Stimulated activated CD8-positive, alpha-beta memory T cell treated with anti-CD3 and anti-CD28 coated beads, Interleukin-4, amount 100 ng/mL, for 48 hours (primary cell): ENCODE results near the gene KRTAP5-10.
"Not testable (repeated sequence)": the region's sequence is repeated elsewhere in the genome, so short reads cannot be mapped to it uniquely, and the experiment has no call there.

Experiments
- DNase-seq: peaks from one replicate; pipeline ENCODE4 v3.0.0-alpha.2; 2020

Gene KRTAP5-10

DNA sequence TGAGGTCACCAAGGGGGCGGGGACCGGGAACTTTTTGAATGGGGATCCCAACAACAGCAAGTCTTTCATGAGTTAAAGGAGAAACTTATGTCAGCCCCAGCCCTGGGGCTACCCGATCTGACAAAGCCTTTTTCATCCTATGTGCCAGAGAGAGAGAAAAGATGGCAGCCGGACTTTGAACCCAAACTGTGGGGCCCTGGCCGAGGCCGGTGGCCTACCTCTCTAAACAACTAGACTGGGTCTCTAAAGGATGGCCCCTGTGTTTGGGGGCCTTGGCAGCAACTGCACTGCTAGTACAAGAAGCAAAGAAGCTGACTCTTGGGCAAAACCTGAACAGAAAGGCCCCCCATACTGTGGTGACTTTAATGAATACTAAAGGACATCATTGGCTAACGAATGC lies 48.6 kb downstream of the KRTAP5-10 start:
- not testable (repeated sequence) for DNase-seq

DNA sequence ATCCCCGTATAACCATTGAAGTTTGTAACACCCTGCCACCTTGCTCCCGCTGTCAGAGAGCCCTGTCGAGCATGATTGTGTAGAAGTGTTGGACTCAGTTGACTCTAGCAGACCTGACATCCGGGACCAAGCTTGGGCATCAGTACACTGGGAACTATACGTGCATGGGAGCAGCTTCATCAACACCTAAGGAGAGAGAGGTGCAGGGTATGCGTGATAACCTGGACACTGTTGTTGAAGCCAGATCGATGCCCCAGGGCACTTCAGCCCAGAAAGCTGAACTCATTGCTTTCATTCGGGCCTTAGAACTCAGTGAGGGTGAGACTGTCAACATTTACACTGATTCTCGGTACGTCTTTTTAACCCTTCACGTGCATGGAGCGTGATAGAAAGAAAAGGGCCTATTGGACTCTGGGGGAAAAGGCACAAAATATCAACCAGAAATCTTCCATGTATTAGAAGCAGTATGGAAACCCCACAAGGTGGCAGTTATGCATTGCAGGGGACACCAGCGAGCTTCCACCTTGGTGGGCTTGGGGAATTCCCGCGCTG lies 49.1 kb downstream of the KRTAP5-10 start:
- not testable (repeated sequence) for DNase-seq

DNA sequence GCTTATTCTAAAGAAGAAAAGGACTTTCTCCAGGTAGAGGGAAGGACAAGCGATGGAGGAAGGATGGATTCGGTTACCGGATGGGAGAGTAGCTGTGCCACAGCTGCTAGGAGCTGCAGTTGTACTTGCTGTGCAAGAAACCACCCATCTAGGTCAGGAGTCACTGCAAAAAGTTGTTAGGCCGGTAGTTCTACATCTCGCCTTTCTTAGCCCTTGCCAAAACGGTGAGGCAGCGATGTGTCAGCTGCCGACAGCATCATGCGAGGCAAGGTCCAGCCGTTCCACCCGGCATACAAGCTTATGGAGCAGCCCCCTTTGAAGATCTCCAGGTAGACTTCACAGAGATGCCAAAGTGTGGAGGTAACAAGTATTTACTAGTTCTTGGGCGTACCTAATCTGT lies 49.6 kb downstream of the KRTAP5-10 start:
- not testable (repeated sequence) for DNase-seq
